Colonic mucosa (tissue), 4 donors: Measurements from ENCODE around the gene SCGB3A2. TPM values are rescaled to one million over a fixed set of nuclear protein-coding genes. Genes with fewer than 3 reads are reported as not detected.
"Not testable (repeated sequence)": the region's sequence is repeated elsewhere in the genome, so short reads cannot be mapped to it uniquely, and the experiment has no call there.

Experiments
- DNase-seq: peaks from one replicate; pipeline ENCODE4 v3.0.0-alpha.2; 2020
- H3K27ac ChIP-seq: fragments of 200-600 bp; one replicate; pipeline ENCODE4 v1.8.0; 2021
- H3K27me3 ChIP-seq: fragments of 200-600 bp; one replicate; pipeline ENCODE4 v1.8.0; 2021
- H3K36me3 ChIP-seq: fragments of 200-600 bp; one replicate; pipeline ENCODE4 v1.8.0; 2021
- H3K4me1 ChIP-seq: fragments of 200-600 bp; one replicate; pipeline ENCODE4 v1.8.0; 2021; ENCODE audit warnings: mild to moderate bottlenecking
- H3K4me3 ChIP-seq: fragments of 200-600 bp; one replicate; pipeline ENCODE4 v1.8.0; 2021
- H3K9ac ChIP-seq, 2 donors: one replicate each; pipeline ENCODE4 v1.7.0; 2013; ENCODE audit warnings: control low read depth in 2 of 2, low read depth in 2 of 2, low read length in 2 of 2
- H3K9me3 ChIP-seq: fragments of 200-600 bp; one replicate; pipeline ENCODE4 v1.8.0; 2021
- CTCF ChIP-seq: fragments of 200-600 bp; IDR thresholded peaks from one replicate; pipeline ENCODE4 v1.8.0; 2022; ENCODE audit warnings: antibody characterized with exemption, mild to moderate bottlenecking
- intact Hi-C: fragments of 100-400 bp; cut with DNase I; formaldehyde crosslinking; loops from one replicate; pipeline ENCODE4 v1.14.1; 2022
- total RNA-seq, 2 donors: library from RNA; stranded (reverse); fragmentation: NEBNext Ultra II Directional in 1 of 2; extraction: Animal tissue kit (Norgen Biotek cat#: 25700) in 1 of 2; gene quantifications; one replicate each; pipeline ENCODE4 v1.2.1, GENCODE V29; 2021
- donor health status: healthy.
- donor health status: DM: no; HTN: no; CAD: no.
- donor health status: DM: no; HTN: no; CAD: no.

SCGB3A2 gene
- total RNA-seq, 2 donors from 2014 or later, result 0.67 TPM; not detected in 1

GRCh38 chr5:147863454-147864158 lies 14.9 kb upstream of the SCGB3A2 start:
- H3K27ac ChIP-seq, result no peak overlapping the region
- no peak for DNase-seq
- no peak overlapping the region for H3K4me3 ChIP-seq
- intact Hi-C loops, result no loop called here
- no peaks in the 10 kb centered on the region for H3K4me1 ChIP-seq
- H3K27me3 ChIP-seq, result no peaks in the 10 kb centered on the region
- no peaks in the 10 kb centered on the region for H3K36me3 ChIP-seq
- no peak for TF ChIP-seq CTCF
- no peaks in the 10 kb centered on the region for H3K9me3 ChIP-seq
- no peak overlapping the region for H3K9ac ChIP-seq

GRCh38 chr5:147869112-147869511 lies 9.4 kb upstream of the SCGB3A2 start:
- Histone ChIP-seq H3K4me3 (no peak overlapping the region), H3K9me3 (no peaks in the 10 kb centered on the region), H3K4me1 (no peaks in the 10 kb centered on the region), H3K36me3 (no peaks in the 10 kb centered on the region), H3K9ac (no peak overlapping the region), H3K27ac (no peak overlapping the region), H3K27me3 (no peaks in the 10 kb centered on the region)
- DNase-seq, result no peak
- no peak for TF ChIP-seq CTCF
- intact Hi-C loops, result no loop called here

GRCh38 chr5:147869892-147870291 lies 8.6 kb upstream of the SCGB3A2 start:
- H3K4me1 ChIP-seq, H3K9me3 ChIP-seq, H3K9ac ChIP-seq, DNase-seq, H3K4me3 ChIP-seq, H3K36me3 ChIP-seq, H3K27ac ChIP-seq, intact Hi-C loops, H3K27me3 ChIP-seq: not testable (repeated sequence)

GRCh38 chr5:147871980-147872549 lies 6.4 kb upstream of the SCGB3A2 start:
- H3K9me3 ChIP-seq, DNase-seq, H3K4me3 ChIP-seq, intact Hi-C loops, H3K4me1 ChIP-seq, H3K27me3 ChIP-seq, H3K36me3 ChIP-seq, H3K9ac ChIP-seq, H3K27ac ChIP-seq: not testable (repeated sequence)

- H3K4me1 ChIP-seq, H3K27me3 ChIP-seq, H3K36me3 ChIP-seq, H3K4me3 ChIP-seq, H3K27ac ChIP-seq, DNase-seq, H3K9me3 ChIP-seq, H3K9ac ChIP-seq, intact Hi-C loops: not testable (repeated sequence)
These were observed 5.6 kb upstream of the SCGB3A2 start for GRCh38 chr5:147872744-147873435.

- H3K27ac ChIP-seq, H3K9ac ChIP-seq, H3K36me3 ChIP-seq, H3K27me3 ChIP-seq, H3K4me3 ChIP-seq, H3K4me1 ChIP-seq, intact Hi-C loops, H3K9me3 ChIP-seq, DNase-seq: not testable (repeated sequence)
These were observed 4.2 kb upstream of the SCGB3A2 start for GRCh38 chr5:147874118-147874875.

- no peaks in the 10 kb centered on the region for H3K36me3 ChIP-seq
- no peaks in the 10 kb centered on the region for H3K4me1 ChIP-seq
- H3K9me3 ChIP-seq, result no peaks in the 10 kb centered on the region
- no peak overlapping the region for H3K4me3 ChIP-seq
- no peak for TF ChIP-seq CTCF
- H3K9ac ChIP-seq, result no peak overlapping the region
- intact Hi-C loops, result no loop called here
- no peak overlapping the region for H3K27ac ChIP-seq
- DNase-seq, result no peak
- H3K27me3 ChIP-seq, result no peaks in the 10 kb centered on the region
These were observed 3.6 kb upstream of the SCGB3A2 start for GRCh38 chr5:147874910-147875367.
